ENCODE measurements around the gene PNPLA8.
"Not testable (repeated sequence)": the region's sequence is repeated elsewhere in the genome, so short reads cannot be mapped to it uniquely, and the experiment has no call there.

PNPLA8 gene

DNA sequence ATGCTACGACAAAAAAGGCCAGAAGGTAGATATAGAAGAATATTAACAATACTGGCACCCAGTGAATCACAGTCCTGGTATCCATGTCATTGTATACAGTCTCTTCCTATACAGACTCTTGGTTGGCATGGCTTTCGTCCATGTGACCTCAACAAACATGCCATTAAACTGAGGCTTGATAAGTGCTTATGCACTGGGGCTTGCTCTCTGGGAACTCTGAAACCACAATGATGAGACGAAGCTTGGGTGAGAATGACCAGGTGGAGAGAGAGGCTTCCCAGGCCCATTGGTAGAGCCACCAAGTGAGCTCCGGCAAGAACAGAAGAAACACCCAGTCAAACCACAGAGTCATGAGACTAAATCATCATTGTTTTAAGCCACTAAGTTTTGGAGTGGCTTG is 33.2 kb downstream of the PNPLA8 start:
- no peak overlapping the region for H3K9ac ChIP-seq (ENCODE audit: low read depth, low read length)
- no peaks in the 10 kb centered on the region for H3K9me3 ChIP-seq (ENCODE audit: control insufficient read depth, insufficient read depth, low read length)
- no peaks in the 10 kb centered on the region for H3K4me1 ChIP-seq (ENCODE audit: control insufficient read depth, insufficient read depth, low read length)
- no peaks in the 10 kb centered on the region for H3K36me3 ChIP-seq (ENCODE audit: control insufficient read depth, insufficient read depth, low read length)
- no peaks in the 10 kb centered on the region for H3K27me3 ChIP-seq (ENCODE audit: control insufficient read depth, insufficient read depth, low read length)
- no peak overlapping the region for H3K4me3 ChIP-seq (ENCODE audit: low read depth, low read length)

DNA sequence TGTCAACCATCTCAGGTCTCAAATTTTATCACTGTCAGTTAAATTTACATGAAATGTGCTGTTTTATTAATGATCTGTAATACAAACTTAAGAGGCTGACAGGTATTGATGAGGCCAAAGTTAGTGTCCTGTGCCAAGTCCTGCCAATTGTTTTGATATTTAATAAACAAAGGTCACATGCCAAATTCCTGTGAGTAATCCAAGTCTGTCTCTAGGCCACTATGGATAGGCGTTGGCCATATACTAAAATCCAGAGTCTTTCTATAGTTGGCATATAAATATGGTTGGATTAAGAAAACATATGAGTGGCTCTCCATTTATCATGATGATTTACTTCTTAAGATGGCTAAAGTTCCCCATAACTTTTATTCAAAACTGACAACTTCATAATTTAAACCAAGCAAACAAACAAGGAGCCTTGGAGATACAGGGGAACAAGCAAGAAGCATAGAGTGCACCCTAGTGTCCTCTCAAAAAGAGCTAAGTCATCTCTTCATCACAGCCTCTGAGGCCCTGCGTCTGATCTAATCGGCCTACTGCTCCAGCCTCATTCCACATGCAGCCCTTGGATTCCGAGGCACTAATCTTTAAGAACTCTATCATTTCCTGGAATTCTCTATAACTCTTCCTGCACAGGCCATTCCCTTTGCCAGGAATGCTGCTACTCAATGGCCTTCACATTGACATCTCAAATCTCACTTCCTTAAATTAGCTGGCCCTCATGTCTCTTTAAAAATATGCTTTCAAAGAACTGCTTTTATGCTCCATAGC is 37.0 kb downstream of the PNPLA8 start:
- no peaks in the 10 kb centered on the region for H3K4me1 ChIP-seq (ENCODE audit: control insufficient read depth, insufficient read depth, low read length)
- H3K9me3 ChIP-seq (ENCODE audit: control insufficient read depth, insufficient read depth, low read length): no peaks in the 10 kb centered on the region
- H3K27me3 ChIP-seq (ENCODE audit: control insufficient read depth, insufficient read depth, low read length): no peaks in the 10 kb centered on the region
- H3K36me3 ChIP-seq (ENCODE audit: control insufficient read depth, insufficient read depth, low read length): no peaks in the 10 kb centered on the region
- no peak overlapping the region for H3K4me3 ChIP-seq (ENCODE audit: low read depth, low read length)
- peak overlapping the region; percentile 16 for H3K9ac ChIP-seq (ENCODE audit: low read depth, low read length)

DNA sequence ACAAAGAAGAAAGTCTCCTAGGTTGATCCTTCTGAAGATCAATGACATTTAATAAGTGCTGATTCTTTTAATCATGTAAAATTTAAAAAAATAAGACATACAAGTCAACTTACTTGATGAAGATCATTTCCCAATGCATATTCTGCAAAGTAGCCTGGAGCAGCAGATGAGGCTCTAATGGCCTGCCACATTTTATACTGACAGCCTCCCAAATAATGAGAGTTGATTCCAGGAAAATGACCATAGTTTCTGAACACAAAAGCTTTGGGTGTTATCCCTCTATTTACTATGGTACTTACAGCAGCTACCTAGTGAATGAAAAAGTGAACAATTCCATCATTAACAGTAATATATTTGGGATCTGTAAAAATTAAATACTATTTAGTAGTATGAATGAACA is 38.3 kb downstream of the PNPLA8 start:
- H3K36me3 ChIP-seq (ENCODE audit: control insufficient read depth, insufficient read depth, low read length): no peaks in the 10 kb centered on the region
- no peaks in the 10 kb centered on the region for H3K4me1 ChIP-seq (ENCODE audit: control insufficient read depth, insufficient read depth, low read length)
- no peak overlapping the region for H3K4me3 ChIP-seq (ENCODE audit: low read depth, low read length)
- no peaks in the 10 kb centered on the region for H3K9me3 ChIP-seq (ENCODE audit: control insufficient read depth, insufficient read depth, low read length)
- H3K9ac ChIP-seq (ENCODE audit: low read depth, low read length): no peak overlapping the region
- H3K27me3 ChIP-seq (ENCODE audit: control insufficient read depth, insufficient read depth, low read length): no peaks in the 10 kb centered on the region

DNA sequence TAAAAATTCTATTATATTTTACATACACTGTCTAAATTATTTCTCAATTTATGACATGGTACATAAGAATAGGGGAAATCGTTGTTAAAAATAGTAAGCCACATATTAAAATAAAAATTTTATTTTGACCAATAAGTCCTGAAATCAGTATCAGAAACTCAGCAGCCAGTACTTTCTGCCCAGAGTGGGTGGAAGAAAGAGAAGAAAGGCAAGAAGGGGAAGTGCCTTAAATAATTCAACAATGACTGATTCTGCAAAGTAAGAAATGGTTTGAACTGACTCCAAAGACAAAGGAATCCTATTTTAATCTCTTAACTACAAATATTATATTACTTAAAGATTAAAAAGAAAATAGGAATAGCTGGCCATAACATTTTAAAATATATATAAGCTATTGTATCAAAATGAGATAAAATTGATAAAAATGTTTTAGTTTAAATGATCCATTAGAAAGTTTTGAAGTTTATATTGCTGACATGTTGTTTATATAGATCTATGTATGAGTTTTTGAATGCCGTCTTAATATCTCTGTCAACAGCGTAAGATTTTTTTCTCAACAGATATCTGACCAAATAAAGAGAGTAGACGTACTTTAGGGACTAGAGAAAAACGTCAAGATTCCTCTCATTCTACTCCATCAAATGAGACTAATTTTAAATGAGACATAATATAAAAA is 39.5 kb downstream of the PNPLA8 start:
- Histone ChIP-seq H3K27me3 (ENCODE audit: control insufficient read depth, insufficient read depth, low read length) (no peaks in the 10 kb centered on the region), H3K4me3 (ENCODE audit: low read depth, low read length) (no peak overlapping the region), H3K9ac (ENCODE audit: low read depth, low read length) (no peak overlapping the region), H3K36me3 (ENCODE audit: control insufficient read depth, insufficient read depth, low read length) (no peaks in the 10 kb centered on the region), H3K4me1 (ENCODE audit: control insufficient read depth, insufficient read depth, low read length) (no peaks in the 10 kb centered on the region), H3K9me3 (ENCODE audit: control insufficient read depth, insufficient read depth, low read length) (no peaks in the 10 kb centered on the region)

- no peaks in the 10 kb centered on the region for H3K4me1 ChIP-seq (ENCODE audit: control insufficient read depth, insufficient read depth, low read length)
- no peaks in the 10 kb centered on the region for H3K36me3 ChIP-seq (ENCODE audit: control insufficient read depth, insufficient read depth, low read length)
Measured at GRCh38 chr7:108484137-108484536, 41.8 kb downstream of the PNPLA8 start.

GRCh38 chr7:108480311-108480710 is 45.6 kb downstream of the PNPLA8 start:
- Histone ChIP-seq H3K9me3 (ENCODE audit: control insufficient read depth, insufficient read depth, low read length) (no peaks in the 10 kb centered on the region), H3K9ac (ENCODE audit: low read depth, low read length) (no peak overlapping the region), H3K36me3 (ENCODE audit: control insufficient read depth, insufficient read depth, low read length) (no peaks in the 10 kb centered on the region), H3K4me3 (ENCODE audit: low read depth, low read length) (no peak overlapping the region), H3K4me1 (ENCODE audit: control insufficient read depth, insufficient read depth, low read length) (no peaks in the 10 kb centered on the region), H3K27me3 (ENCODE audit: control insufficient read depth, insufficient read depth, low read length) (no peaks in the 10 kb centered on the region)

More at GRCh38 chr7:108484137-108484536, 41.8 kb downstream of the PNPLA8 start:
- Histone ChIP-seq H3K9me3 (ENCODE audit: control insufficient read depth, insufficient read depth, low read length) (no peaks in the 10 kb centered on the region), H3K9ac (ENCODE audit: low read depth, low read length) (no peak overlapping the region), H3K27me3 (ENCODE audit: control insufficient read depth, insufficient read depth, low read length) (no peaks in the 10 kb centered on the region), H3K4me3 (ENCODE audit: low read depth, low read length) (no peak overlapping the region)

GRCh38 chr7:108479751-108480150 is 46.2 kb downstream of the PNPLA8 start:
- Histone ChIP-seq H3K4me1 (ENCODE audit: control insufficient read depth, insufficient read depth, low read length) (no peaks in the 10 kb centered on the region), H3K9ac (ENCODE audit: low read depth, low read length) (no peak overlapping the region), H3K4me3 (ENCODE audit: low read depth, low read length) (no peak overlapping the region), H3K27me3 (ENCODE audit: control insufficient read depth, insufficient read depth, low read length) (no peaks in the 10 kb centered on the region), H3K9me3 (ENCODE audit: control insufficient read depth, insufficient read depth, low read length) (no peaks in the 10 kb centered on the region), H3K36me3 (ENCODE audit: control insufficient read depth, insufficient read depth, low read length) (no peaks in the 10 kb centered on the region)

- H3K9ac ChIP-seq (ENCODE audit: low read depth, low read length): no peak overlapping the region
- H3K36me3 ChIP-seq (ENCODE audit: control insufficient read depth, insufficient read depth, low read length): no peaks in the 10 kb centered on the region
Measured at GRCh38 chr7:108479118-108479517, 46.8 kb downstream of the PNPLA8 start.

DNA sequence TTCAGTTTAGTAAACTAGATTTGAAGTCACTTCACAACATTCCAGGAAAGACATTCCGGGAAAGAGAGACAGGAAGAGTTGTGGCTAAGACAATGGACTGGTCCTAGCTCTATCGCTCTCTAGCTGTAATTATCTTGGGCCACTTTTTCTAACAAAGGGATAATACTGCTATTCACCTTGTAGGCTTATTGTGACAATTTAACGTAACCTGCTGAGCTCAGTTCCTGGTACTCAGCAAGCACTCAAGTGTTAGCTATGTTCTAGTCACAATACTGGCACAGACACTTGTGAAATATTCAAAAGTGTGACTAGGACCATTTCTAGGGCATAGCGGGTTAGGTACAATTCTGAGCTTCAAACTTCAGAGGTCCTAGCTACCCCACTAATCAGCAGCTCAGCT is 57.7 kb downstream of the PNPLA8 start:
- no peak overlapping the region for H3K4me3 ChIP-seq (ENCODE audit: low read depth, low read length)
- no peak overlapping the region for H3K9ac ChIP-seq (ENCODE audit: low read depth, low read length)
- H3K36me3 ChIP-seq (ENCODE audit: control insufficient read depth, insufficient read depth, low read length): no peaks in the 10 kb centered on the region
- no peaks in the 10 kb centered on the region for H3K27me3 ChIP-seq (ENCODE audit: control insufficient read depth, insufficient read depth, low read length)
- H3K9me3 ChIP-seq (ENCODE audit: control insufficient read depth, insufficient read depth, low read length): no peaks in the 10 kb centered on the region
- H3K4me1 ChIP-seq (ENCODE audit: control insufficient read depth, insufficient read depth, low read length): no peaks in the 10 kb centered on the region

More at GRCh38 chr7:108479118-108479517, 46.8 kb downstream of the PNPLA8 start:
- H3K4me1 ChIP-seq (ENCODE audit: control insufficient read depth, insufficient read depth, low read length): no peaks in the 10 kb centered on the region
- H3K27me3 ChIP-seq (ENCODE audit: control insufficient read depth, insufficient read depth, low read length): no peaks in the 10 kb centered on the region
- H3K4me3 ChIP-seq (ENCODE audit: low read depth, low read length): no peak overlapping the region
- no peaks in the 10 kb centered on the region for H3K9me3 ChIP-seq (ENCODE audit: control insufficient read depth, insufficient read depth, low read length)

DNA sequence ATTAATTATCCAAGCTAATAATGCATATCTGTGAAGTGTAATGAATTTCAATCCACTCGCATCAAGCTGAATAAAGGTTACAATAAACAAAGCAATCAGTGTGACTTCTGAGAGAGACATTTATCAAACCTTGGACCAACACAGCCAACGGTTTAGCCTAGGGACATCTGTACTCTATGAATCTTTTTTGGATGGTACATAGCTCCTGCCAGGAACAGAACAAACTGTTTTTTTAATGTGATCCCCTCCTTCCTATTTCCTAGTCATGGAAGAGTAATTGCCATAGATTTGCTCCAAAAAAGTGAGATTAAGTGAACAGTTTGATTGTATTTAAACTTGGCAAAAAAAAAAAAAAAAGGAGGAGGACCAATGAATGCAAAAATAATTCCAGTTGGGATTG is 58.5 kb downstream of the PNPLA8 start:
- H3K9ac ChIP-seq (ENCODE audit: low read depth, low read length): no peak overlapping the region
- H3K27me3 ChIP-seq (ENCODE audit: control insufficient read depth, insufficient read depth, low read length): no peaks in the 10 kb centered on the region
- no peak overlapping the region for H3K4me3 ChIP-seq (ENCODE audit: low read depth, low read length)
- no peaks in the 10 kb centered on the region for H3K4me1 ChIP-seq (ENCODE audit: control insufficient read depth, insufficient read depth, low read length)
- H3K9me3 ChIP-seq (ENCODE audit: control insufficient read depth, insufficient read depth, low read length): no peaks in the 10 kb centered on the region
- no peaks in the 10 kb centered on the region for H3K36me3 ChIP-seq (ENCODE audit: control insufficient read depth, insufficient read depth, low read length)

GRCh38 chr7:108466322-108466721 is 59.6 kb downstream of the PNPLA8 start:
- H3K27me3 ChIP-seq (ENCODE audit: control insufficient read depth, insufficient read depth, low read length); H3K4me1 ChIP-seq (ENCODE audit: control insufficient read depth, insufficient read depth, low read length); H3K9ac ChIP-seq (ENCODE audit: low read depth, low read length); H3K9me3 ChIP-seq (ENCODE audit: control insufficient read depth, insufficient read depth, low read length); H3K4me3 ChIP-seq (ENCODE audit: low read depth, low read length); H3K36me3 ChIP-seq (ENCODE audit: control insufficient read depth, insufficient read depth, low read length): not testable (repeated sequence)

DNA sequence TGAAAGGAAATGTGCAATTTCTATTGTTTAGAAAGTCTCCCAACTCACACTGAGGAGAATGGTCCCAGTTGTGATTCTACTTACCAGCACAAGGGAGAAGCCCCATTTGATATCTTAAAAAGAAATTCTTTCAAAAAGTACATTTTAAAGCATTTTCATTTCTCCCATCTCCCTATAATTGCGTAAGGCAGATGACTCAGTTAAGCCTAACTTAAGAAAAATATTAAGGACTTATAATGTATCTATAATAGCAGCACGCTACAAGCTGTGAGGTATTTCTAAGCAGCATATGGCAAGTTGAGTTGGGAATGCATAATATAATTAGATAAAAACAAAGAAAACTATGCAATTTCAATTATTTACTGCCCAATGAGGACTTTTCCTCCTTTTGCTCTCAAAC is 61.2 kb downstream of the PNPLA8 start:
- Histone ChIP-seq H3K27me3 (ENCODE audit: control insufficient read depth, insufficient read depth, low read length) (no peaks in the 10 kb centered on the region), H3K4me3 (ENCODE audit: low read depth, low read length) (no peak overlapping the region), H3K9ac (ENCODE audit: low read depth, low read length) (no peak overlapping the region)

More for the DNA sequence above, 61.2 kb downstream of the PNPLA8 start:
- no peaks in the 10 kb centered on the region for H3K4me1 ChIP-seq (ENCODE audit: control insufficient read depth, insufficient read depth, low read length)
- H3K9me3 ChIP-seq (ENCODE audit: control insufficient read depth, insufficient read depth, low read length): no peaks in the 10 kb centered on the region
- H3K36me3 ChIP-seq (ENCODE audit: control insufficient read depth, insufficient read depth, low read length): no peaks in the 10 kb centered on the region

Data from iPS-15b (cell line).